Measurements from ENCODE around the gene GPR17. TPM values are rescaled to one million over a fixed set of nuclear protein-coding genes. Genes with fewer than 3 reads are reported as not detected.

GPR17 gene
- total and polyA plus RNA-seq, 2 donors (not counting 1 experiment from before 2014, with no cell fraction given) = 0.06 TPM; not detected in 1

DNA sequence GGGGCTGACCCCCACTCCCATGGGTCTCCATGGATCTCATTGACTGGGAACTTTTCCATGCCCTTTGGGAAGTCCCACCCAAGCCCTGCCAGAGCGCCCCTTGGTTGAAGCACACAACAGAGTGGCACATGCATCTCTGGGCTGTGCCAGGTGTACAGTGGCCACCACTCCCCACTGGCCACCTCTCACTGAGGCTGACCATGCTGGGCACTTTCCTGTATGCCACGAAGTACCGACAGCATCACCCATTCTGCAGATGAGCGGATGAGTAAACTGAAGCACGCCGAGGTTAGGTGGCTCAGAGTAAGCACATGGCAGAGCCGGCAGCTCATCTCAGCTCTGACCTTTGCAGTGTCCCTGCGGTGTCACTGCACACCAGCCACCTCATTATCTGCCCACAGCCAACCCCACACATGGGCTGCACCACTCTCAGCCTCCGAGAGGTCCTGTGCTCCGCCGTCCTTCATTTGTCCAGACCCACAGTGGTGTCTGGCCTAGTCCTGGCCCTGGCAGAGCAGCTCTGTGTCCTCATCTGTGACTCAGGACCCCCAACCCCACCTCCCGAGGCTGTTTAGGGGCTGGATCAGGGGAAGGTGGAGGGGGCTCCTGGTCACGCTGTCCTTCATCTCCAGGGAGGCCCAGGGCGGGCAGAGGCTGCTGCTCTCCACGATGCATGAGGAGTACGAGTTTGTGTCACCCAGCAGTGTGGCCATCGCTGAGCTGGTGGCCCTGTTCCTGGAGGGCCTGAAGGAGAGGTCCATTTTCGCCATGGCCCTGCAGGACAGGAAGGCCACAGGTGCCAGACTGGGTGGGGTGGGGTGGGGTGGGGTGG lies 18.0 kb upstream of the GPR17 start:
- Histone ChIP-seq H3K79me2 (ENCODE audit: control insufficient read depth, insufficient read depth, low read length) (no peaks in the 10 kb centered on the region), H3K4me1 (ENCODE audit: control insufficient read depth in 2 of 2, insufficient read depth in 2 of 2, low read length in 2 of 2) (peaks cover 42 to 84% of the 10 kb centered on the region in 2 donors), H3K4me3 (ENCODE audit: control extremely low read depth in 1 of 5, extremely low read depth in 1 of 5, insufficient read depth in 1 of 5, low read depth in 2 of 5, low read length in 4 of 5) (no peak overlapping the region), H3K36me3 (replicated peaks in 1 of 2; ENCODE audit: control extremely low read depth in 1 of 2, control insufficient read depth in 1 of 2, extremely low read depth in 1 of 2, insufficient read depth in 2 of 2, low read length in 1 of 2) (no peaks in the 10 kb centered on the region), H2AFZ (ENCODE audit: insufficient read depth, low read depth, low read length, poor library complexity, severe bottlenecking) (no peak overlapping the region), H3K4me2 (replicated peaks; ENCODE audit: low read depth, low read length, poor library complexity, severe bottlenecking) (no peak overlapping the region), H3K9ac (ENCODE audit: low read length) (no peak overlapping the region), H3K9me3 (ENCODE audit: control extremely low read depth in 1 of 3, control insufficient read depth in 2 of 3, insufficient read depth in 1 of 3, low read length in 2 of 3) (no peaks in the 10 kb centered on the region), H3K27me3 (replicated peaks in 1 of 4; ENCODE audit: control extremely low read depth in 1 of 4, control insufficient read depth in 3 of 4, insufficient read depth in 4 of 4, low read length in 3 of 4) (no peaks in the 10 kb centered on the region), H3K27ac (ENCODE audit: low read length in 2 of 2) (no peak overlapping the region), H4K20me1 (ENCODE audit: control insufficient read depth, insufficient read depth, low read length, poor library complexity, severe bottlenecking) (no peaks in the 10 kb centered on the region)
- DNase-seq = no peak
- Mint-ChIP-seq H3K4me3 (no peak overlapping the region), H3K27me3 (no peaks in the 10 kb centered on the region), H3K27ac (peak overlapping the region; percentile 46), H3K4me1 (peaks cover 83% of the 10 kb centered on the region), H3K9me3 (ENCODE audit: insufficient read depth) (no peaks in the 10 kb centered on the region)
- ChIA-PET POLR2A (interaction anchor here (1.6 kb wide), 1 partner anchor 8 kb away, joined by 3 read pairs; no protein-coding TSS in a partner anchor), CTCF (interaction anchor here (1.2 kb wide), 1 partner anchor 22 kb away, joined by 7 read pairs; no protein-coding TSS in a partner anchor)
- TF ChIP-seq, protein P1, sequence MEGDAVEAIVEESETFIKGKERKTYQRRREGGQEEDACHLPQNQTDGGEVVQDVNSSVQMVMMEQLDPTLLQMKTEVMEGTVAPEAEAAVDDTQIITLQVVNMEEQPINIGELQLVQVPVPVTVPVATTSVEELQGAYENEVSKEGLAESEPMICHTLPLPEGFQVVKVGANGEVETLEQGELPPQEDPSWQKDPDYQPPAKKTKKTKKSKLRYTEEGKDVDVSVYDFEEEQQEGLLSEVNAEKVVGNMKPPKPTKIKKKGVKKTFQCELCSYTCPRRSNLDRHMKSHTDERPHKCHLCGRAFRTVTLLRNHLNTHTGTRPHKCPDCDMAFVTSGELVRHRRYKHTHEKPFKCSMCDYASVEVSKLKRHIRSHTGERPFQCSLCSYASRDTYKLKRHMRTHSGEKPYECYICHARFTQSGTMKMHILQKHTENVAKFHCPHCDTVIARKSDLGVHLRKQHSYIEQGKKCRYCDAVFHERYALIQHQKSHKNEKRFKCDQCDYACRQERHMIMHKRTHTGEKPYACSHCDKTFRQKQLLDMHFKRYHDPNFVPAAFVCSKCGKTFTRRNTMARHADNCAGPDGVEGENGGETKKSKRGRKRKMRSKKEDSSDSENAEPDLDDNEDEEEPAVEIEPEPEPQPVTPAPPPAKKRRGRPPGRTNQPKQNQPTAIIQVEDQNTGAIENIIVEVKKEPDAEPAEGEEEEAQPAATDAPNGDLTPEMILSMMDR (IDR thresholded peaks at IDR 0.05) = no peak
- no peak for TF ChIP-seq EZH2 (IDR thresholded peaks at IDR 0.05; ENCODE audit: borderline replicate concordance, insufficient read depth, low read depth, low read length, poor library complexity, severe bottlenecking)
- 96% methylated on average over 17 of the region's 18 CpGs for WGBS (ENCODE audit: insufficient coverage)
- intact Hi-C loops (cut with micrococcal nuclease) = no loop called here
- no peak for ATAC-seq (ENCODE audit: low read depth)

Data from B cell (primary cell).